ENCODE measurements around the gene FAM20A.
A peak's percentile ranks its signal among the peaks of the same experiment; 100 is the strongest.

The FAM20A gene

DNA sequence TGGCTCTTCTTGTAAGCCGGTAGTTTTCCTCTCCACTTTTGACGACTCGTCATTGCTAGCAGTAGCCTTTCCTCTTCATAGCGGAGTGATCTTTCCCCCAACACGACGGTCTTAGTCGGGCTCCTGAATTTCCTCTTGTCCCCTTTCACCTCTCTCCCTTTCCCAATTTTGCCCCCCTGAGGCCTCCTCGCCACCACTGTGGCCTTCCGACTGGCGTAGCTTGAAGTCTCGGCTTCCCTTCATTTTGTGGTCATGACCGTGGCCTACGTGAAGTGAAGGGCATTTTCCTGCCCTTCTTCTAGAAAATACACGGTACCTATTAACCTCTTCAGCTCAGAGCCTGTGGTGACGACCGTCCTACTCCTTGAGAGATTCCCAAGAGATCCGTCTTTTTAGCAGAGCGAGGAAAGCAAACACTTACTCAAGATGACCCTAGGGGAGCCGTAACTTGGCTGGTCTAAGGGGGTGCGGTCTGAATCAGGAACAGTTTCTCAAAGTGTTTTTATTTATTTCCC is 88.2 kb downstream of the FAM20A start:
- H3K4me1 ChIP-seq, result peaks cover 4% of the 10 kb centered on the region; the same call in 1 of the 2 replicates
- no peaks in the 10 kb centered on the region for H3K9me3 ChIP-seq
- H3K36me3 ChIP-seq, result peaks cover 23% of the 10 kb centered on the region
- peak overlapping the region; percentile 94 for H3K4me3 ChIP-seq (ENCODE audit: low read depth, low read length)
- H3K27me3 ChIP-seq, result no peaks in the 10 kb centered on the region
- TF ChIP-seq, protein P1, sequence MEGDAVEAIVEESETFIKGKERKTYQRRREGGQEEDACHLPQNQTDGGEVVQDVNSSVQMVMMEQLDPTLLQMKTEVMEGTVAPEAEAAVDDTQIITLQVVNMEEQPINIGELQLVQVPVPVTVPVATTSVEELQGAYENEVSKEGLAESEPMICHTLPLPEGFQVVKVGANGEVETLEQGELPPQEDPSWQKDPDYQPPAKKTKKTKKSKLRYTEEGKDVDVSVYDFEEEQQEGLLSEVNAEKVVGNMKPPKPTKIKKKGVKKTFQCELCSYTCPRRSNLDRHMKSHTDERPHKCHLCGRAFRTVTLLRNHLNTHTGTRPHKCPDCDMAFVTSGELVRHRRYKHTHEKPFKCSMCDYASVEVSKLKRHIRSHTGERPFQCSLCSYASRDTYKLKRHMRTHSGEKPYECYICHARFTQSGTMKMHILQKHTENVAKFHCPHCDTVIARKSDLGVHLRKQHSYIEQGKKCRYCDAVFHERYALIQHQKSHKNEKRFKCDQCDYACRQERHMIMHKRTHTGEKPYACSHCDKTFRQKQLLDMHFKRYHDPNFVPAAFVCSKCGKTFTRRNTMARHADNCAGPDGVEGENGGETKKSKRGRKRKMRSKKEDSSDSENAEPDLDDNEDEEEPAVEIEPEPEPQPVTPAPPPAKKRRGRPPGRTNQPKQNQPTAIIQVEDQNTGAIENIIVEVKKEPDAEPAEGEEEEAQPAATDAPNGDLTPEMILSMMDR (IDR thresholded peaks at IDR 0.05; ENCODE audit: low read depth, low read length), result no peak
- DNase-seq, result no peak

DNA sequence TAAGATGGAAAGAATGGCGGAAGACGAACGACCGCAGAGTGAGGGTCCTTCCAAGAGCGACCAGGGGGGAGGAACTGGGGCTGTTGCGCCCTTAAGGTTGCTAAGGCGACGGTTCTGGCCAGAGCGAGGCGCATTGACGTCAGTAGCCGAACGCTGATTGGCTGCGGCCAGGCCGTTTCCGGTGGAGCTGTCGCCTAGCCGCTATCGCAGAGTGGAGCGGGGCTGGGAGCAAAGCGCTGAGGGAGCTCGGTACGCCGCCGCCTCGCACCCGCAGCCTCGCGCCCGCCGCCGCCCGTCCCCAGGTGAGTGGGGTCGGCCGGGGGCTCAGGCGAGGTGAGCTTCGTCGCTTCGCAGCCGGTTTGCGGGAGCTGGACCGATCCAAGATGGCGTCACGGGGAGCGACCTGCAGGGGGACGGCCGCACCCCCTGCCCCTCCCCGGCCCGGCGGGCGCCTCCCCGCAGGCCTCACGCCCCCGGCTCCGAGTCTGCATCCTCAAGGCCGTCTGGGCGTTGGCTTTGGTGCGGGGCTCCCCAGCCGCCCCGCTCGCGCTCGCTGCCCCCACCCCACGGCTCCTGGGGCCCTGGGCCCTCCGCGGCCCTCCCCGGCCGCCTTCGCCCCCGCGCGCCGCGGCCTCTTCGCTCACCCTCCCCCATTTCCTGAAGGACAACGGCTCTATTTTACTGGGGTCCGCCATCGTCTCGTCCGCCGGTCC is 88.8 kb downstream of the FAM20A start, which contains the start of gene PRKAR1A:
TSS of gene PRKAR1A (plus strand) at position 184 of the 713 bp plus-strand sequence. CDS start 2,970 bp downstream, outside the sequence.
- TF ChIP-seq, protein P1 (IDR thresholded peaks at IDR 0.05; ENCODE audit: low read depth, low read length), result no peak
- peaks cover 4% of the 10 kb centered on the region; the same call in 1 of the 2 replicates for H3K4me1 ChIP-seq
- peak; percentile 95 for DNase-seq
- H3K9me3 ChIP-seq, result no peaks in the 10 kb centered on the region
- peaks cover 17% of the 10 kb centered on the region for H3K36me3 ChIP-seq
- H3K4me3 ChIP-seq (ENCODE audit: low read depth, low read length), result peak within 1 kb of the TSS; percentile 94
- H3K27me3 ChIP-seq, result no peaks in the 10 kb centered on the region

DNA sequence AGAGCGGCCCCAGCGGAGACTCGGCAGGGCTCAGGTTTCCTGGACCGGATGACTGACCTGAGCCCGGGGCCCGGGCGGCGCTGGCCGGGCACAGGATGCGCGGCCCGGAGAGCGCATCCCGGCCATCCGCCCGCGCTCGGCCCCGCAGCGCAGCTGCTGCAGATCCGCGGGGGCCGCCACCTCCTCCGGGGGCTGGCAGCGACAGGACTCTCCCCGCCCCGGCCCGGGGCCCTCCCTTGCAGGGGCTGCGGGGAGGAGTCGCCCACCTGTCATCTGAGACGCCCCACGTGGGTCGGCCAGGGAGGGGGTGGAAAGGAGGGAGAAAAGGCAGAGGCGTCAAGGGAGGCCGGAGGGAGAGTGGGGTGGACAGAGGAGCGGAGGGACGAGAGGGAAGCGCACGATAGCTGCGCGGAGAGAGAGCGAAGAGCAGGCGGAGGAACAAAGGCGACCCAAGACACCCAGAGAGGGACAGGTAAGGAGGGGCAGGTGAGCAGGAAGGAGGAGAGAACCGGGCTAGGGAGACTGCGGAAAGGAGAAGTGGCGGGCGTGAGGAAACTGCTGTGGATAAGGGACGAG is 89.4 kb downstream of the FAM20A start:
- Histone ChIP-seq H3K9me3 (no peaks in the 10 kb centered on the region), H3K27me3 (no peaks in the 10 kb centered on the region), H3K36me3 (peaks cover 11% of the 10 kb centered on the region), H3K4me1 (peaks cover 4% of the 10 kb centered on the region; the same call in 1 of the 2 replicates), H3K4me3 (ENCODE audit: low read depth, low read length) (peak overlapping the region; percentile 94)
- DNase-seq, result peak; percentile 88
- TF ChIP-seq, protein P1 (IDR thresholded peaks at IDR 0.05; ENCODE audit: low read depth, low read length), result no peak

DNA sequence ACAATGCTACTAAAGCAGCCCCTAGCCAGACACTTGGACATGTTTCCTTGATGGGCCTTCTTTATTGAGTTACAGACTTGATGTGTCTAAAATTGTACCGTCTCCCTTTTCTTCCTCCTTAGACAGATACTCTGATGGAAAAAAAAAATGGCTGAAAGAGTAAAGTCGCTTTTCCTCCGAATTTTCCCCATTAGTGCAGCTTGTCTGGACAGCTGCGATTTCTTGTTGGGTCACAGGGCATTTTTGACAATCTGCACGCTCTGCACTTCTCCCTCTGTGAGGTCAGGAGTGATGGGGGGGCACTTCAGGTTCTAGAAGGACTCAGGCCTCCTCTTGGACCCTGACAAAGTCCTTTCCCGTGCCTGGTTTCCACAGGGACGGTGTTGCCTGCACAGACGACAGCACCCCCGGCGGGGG is 89.9 kb downstream of the FAM20A start:
- Histone ChIP-seq H3K4me1 (peaks cover 4% of the 10 kb centered on the region; the same call in 1 of the 2 replicates), H3K36me3 (peaks cover 10% of the 10 kb centered on the region), H3K9me3 (no peaks in the 10 kb centered on the region), H3K27me3 (no peaks in the 10 kb centered on the region), H3K4me3 (ENCODE audit: low read depth, low read length) (peak overlapping the region; percentile 94)
- no peak for DNase-seq
- TF ChIP-seq, protein P1 (IDR thresholded peaks at IDR 0.05; ENCODE audit: low read depth, low read length), result peak; percentile 6; the same call in 1 of the 2 replicates

DNA sequence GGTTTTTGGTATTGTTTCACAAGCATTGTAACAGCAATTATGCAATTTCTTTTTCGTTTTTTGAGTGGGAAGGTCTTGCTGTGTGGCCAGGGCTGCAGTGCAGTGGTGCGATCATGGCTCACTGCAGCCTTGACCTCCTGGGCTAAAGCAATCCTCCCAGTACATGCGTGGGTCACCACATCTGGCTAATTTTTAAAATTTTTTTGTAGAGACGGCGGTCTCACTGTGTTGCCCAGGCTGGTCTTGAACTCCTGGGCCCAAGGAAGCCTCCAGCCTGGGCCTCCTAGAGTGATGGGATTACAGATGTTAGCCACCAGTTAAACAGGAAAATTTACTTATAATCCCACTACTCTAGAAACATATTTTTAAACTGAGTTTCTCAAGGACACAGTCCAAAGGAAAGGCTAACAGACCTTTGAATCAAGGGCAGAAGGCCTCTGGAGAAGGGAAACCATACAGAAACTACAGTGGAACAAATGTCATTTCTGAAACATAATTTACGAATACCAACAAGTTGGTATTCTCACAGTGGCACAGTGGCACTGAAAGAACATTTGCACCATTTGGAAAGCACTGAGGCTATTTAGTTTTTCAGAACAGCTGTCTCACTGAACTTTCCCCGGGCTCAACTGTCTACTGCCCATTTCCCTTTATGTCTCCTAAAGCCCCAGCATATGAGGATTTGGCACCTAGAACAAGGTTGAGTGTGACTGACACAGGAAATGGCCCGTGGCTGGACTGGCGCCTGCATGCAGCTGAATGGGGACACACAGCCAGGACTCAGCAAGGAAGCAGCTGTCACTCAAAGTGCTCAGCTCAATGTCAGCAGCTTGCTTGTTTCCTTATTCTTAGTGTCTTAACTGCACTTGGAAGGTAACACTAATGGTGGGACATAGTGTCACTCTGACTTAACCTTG is 91.8 kb downstream of the FAM20A start:
- no peak for DNase-seq
- TF ChIP-seq, protein P1 (IDR thresholded peaks at IDR 0.05; ENCODE audit: low read depth, low read length), result no peak
- Histone ChIP-seq H3K4me1 (no peaks in the 10 kb centered on the region; the same call in 1 of the 2 replicates), H3K9me3 (no peaks in the 10 kb centered on the region), H3K36me3 (no peaks in the 10 kb centered on the region), H3K4me3 (ENCODE audit: low read depth, low read length) (no peak overlapping the region), H3K27me3 (no peaks in the 10 kb centered on the region)

All from BE2C (cell line).